GM12872 (cell line): ENCODE results near the gene FAF1.

Experiments used
- TF ChIP-seq, protein P1 (sequence below): IDR thresholded peaks from 3 replicates; pipeline ENCODE4 v1.5.1; 2011; ENCODE audit warnings: low read depth, mild to moderate bottlenecking, low read length, moderate library complexity; ENCODE audit not compliant: insufficient read depth

Gene FAF1

DNA sequence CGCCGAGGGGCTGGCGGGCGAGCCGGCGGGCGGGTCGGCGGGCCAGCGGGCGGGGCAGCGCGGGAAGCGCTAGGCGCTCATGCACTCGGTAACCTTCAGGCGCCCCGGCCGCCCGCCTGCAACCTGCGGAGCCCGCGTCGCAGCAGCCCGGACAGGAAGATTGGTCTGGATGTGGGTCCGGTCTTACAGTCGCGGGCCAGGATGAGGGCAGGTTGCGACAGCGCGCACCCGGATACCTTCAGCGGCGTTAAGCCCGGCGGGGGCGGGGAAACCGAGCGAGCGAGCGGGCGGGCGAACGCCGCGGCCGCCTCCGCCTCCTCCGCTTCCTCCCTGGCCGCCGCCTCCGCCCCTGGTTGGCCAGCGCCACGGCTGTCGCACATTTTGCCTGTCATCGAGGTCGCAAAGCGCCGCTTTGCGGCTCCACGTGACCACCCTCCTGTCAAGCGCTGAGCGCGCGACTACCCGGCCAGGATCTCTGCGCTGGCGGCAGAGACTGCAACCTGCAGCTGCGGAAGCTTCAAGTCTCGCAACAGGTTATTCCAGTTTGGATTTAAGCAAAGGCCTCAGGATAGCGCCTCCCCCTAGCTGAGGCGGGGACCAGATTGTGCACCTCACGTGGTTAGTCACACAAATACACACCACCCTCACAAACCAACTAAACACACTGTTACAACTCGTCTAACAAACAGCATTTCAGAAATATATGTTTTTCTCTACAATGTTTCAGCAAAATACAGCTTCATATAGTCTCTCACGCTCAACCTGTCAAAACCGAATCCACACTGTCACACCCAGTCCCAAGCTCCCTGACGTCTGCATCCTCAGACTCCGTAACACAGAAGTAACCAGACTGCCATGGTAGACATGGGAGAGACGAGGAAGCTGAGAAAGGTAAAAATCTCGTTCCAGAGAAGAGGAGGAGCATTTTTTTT lies at the start of gene FAF1:
TSS of gene FAF1 (minus strand) at position 355 of the 932 bp plus-strand sequence. CDS start 456 bp downstream, outside the sequence.
- TF ChIP-seq, protein P1, sequence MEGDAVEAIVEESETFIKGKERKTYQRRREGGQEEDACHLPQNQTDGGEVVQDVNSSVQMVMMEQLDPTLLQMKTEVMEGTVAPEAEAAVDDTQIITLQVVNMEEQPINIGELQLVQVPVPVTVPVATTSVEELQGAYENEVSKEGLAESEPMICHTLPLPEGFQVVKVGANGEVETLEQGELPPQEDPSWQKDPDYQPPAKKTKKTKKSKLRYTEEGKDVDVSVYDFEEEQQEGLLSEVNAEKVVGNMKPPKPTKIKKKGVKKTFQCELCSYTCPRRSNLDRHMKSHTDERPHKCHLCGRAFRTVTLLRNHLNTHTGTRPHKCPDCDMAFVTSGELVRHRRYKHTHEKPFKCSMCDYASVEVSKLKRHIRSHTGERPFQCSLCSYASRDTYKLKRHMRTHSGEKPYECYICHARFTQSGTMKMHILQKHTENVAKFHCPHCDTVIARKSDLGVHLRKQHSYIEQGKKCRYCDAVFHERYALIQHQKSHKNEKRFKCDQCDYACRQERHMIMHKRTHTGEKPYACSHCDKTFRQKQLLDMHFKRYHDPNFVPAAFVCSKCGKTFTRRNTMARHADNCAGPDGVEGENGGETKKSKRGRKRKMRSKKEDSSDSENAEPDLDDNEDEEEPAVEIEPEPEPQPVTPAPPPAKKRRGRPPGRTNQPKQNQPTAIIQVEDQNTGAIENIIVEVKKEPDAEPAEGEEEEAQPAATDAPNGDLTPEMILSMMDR, result peak; percentile 24; the same call in 1 of the 3 replicates

DNA sequence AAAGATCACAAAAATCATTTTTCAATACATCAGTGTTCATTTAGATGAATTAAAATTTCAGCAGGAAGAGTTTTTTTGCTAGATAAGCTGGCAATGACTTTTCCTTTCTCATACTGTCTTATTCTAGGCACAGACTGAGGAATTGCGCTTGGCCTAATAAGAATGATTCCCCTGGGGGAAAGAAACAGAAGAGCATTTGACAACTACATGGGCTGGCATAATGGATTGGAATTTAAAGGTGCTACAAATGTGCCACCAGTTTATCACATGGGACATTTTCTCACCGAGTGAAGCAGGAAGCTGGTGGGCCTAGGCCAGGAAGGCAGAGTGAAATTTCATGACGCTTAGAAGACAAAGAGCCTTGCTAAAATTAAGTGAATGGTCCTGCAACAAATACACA lies 49.3 kb upstream of the FAF1 start:
- TF ChIP-seq, protein P1, result no peak

DNA sequence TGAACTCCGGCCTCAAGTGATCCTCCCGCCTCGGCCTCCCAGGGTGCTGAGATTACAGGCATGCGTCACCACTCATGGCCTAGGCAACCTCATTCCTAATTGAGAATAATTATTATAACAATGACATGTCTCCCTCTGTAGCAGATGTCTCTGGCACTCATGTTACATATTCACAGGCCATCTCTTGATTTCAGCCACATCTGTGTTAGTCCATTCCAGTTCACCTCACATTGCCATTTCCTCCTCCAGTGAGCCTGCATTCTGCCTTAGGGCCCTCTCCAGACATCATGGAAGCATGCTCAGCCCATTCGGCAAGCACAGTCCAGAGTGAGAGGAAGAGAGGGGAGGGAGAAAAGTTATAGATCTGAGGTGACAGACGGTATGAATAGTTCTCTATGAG lies 42.4 kb upstream of the FAF1 start:
- TF ChIP-seq, protein P1, result no peak

DNA sequence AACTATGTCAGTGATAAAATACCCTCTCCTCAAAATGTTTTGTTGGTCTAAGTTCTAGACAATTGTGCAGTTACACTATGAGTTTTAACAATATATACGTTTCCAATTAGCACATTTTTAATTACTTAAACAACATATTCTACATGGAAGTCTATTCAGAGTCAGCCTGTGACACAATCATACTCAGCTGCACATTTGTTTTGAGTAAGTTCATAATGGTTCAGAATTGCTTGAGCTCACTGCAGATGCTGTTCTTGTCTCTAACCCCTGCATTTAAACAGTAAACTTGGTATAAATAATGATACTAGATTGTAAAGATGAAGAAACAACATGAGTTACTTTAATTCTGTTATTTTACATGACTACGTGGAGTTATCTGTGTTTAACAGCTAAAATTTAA lies 40.6 kb upstream of the FAF1 start:
- TF ChIP-seq, protein P1, result no peak

DNA sequence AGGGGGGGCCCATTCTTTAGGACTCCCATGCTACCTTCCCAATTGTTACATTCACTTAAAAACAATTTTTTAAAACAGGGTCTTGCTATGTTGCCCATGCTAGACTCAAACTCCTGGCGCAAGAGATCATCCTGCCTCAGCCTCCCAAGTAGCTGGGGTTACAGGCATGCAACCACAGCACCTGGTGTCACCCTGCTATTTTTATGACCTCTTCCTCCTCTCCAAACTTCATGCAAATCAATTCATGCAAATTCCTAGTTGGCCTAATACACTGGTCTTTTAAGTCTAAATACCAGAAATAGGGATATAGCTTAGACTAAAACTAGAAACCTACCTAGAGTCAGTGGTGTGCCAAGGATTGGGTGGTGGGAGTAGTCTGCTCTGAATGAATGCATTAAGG lies 40.1 kb upstream of the FAF1 start:
- TF ChIP-seq, protein P1, result no peak

DNA sequence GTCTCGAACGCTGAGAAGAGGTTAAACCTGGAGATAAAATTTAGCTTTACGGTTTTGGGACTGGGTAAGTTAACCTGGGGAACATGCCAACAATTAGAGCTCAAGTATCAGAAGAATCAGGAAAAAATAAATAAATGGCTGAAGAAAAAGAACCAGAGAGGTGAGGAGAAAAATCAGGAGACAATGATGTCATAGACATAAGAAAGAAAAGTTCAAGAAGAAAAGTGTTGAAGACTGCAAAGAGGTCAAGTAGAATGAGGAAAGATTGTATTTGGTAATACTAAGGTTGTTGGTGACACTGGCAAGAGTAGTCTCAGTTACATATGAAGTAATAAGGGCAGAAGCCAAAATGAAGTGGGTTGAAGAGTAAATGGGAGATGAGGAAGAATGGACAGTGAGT lies 36.0 kb upstream of the FAF1 start:
- TF ChIP-seq, protein P1, result no peak

DNA sequence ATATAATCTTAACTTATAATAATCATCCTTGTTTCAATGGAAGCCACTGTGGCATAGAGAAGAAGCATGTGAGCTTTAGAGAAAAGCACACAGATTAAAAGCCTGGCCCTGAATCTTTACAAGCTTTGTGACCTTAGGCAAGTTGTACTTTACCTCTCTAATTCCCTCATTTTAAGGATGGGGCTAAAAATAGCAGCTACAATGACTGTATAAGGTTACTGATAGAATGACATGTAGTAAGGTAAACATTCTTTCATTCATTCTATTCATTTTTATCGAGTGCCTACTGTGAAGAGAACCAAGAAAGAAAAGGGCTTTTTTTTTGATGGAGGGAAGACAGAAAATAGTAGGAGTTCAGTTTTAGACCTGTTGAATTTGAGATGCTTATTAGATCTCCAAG lies 35.6 kb upstream of the FAF1 start:
- TF ChIP-seq, protein P1, result no peak
